DND-41 (cell line): ENCODE data around the gene TMEM59L.

Source experiments
- EZH2 ChIP-seq: IDR thresholded peaks from 3 replicates; pipeline ENCODE4 v1.6.1; 2012; ENCODE audit warnings: borderline replicate concordance, low read depth, mild to moderate bottlenecking, moderate library complexity, low read length, inconsistent platforms; ENCODE audit not compliant: severe bottlenecking
- TF ChIP-seq, protein P1 (sequence below): IDR thresholded peaks from 2 replicates; pipeline ENCODE4 v1.5.1; 2012; ENCODE audit warnings: borderline replicate concordance, low read length, moderate library complexity, mild to moderate bottlenecking; ENCODE audit not compliant: poor library complexity, severe bottlenecking; ENCODE audit errors: extremely low read depth

DNA sequence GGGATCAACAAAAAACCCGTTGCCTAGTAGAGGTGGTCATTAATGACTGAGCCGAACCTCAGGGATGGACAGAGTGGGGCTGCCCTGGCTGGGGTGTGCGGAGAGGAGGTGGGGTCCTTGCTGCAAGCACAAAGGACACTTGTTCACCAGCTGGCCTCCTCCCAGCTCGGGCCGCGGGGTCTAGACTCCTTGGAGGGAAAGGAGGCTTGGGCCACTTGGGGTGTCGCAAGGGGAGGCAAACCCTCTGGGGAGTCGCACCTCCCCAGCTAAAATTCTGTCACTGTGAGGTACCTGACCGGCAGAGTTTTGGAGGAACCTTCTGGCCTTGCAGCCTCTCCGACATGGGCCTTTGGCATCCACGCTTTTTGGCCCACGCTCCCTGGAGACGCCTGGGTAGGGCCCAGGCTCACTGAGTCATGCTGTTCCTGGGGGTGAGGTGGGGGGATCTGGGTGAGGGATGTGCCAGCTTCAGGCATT, 32.4 kb downstream of the TMEM59L start:
- TF ChIP-seq EZH2, result no peak
- TF ChIP-seq, protein P1, sequence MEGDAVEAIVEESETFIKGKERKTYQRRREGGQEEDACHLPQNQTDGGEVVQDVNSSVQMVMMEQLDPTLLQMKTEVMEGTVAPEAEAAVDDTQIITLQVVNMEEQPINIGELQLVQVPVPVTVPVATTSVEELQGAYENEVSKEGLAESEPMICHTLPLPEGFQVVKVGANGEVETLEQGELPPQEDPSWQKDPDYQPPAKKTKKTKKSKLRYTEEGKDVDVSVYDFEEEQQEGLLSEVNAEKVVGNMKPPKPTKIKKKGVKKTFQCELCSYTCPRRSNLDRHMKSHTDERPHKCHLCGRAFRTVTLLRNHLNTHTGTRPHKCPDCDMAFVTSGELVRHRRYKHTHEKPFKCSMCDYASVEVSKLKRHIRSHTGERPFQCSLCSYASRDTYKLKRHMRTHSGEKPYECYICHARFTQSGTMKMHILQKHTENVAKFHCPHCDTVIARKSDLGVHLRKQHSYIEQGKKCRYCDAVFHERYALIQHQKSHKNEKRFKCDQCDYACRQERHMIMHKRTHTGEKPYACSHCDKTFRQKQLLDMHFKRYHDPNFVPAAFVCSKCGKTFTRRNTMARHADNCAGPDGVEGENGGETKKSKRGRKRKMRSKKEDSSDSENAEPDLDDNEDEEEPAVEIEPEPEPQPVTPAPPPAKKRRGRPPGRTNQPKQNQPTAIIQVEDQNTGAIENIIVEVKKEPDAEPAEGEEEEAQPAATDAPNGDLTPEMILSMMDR, result no peak
